ENCODE results near the gene ZNF496. TPM values are rescaled to one million over a fixed set of nuclear protein-coding genes. Genes with fewer than 3 reads are reported as not detected.
A peak's percentile ranks its signal among the peaks of the same experiment; 100 is the strongest.

The ZNF496 gene
- total RNA-seq, 1 experiment from 2014 or later = 66.5 TPM

- Mint-ChIP-seq H3K27me3 (ENCODE audit: low read depth) (no peaks in the 10 kb centered on the region), H3K4me3 (peak overlapping the region in 1 of 2 experiments; percentile 31; a peak in 1 of 5 replicates), H3K4me1 (peaks cover 26 to 30% of the 10 kb centered on the region in 2 experiments), H3K9me3 (no peaks in the 10 kb centered on the region), H3K27ac (peak overlapping the region in 2 of 3 experiments; percentile 35 to 82; a peak in 3 of 7 replicates), H3K36me3 (ENCODE audit: insufficient read depth in 1 of 3, low read depth in 3 of 3) (peaks cover 57 to 91% (median 88%) of the 10 kb centered on the region in 3 experiments)
- Histone ChIP-seq H3K18ac (ENCODE audit: insufficient read length, low read depth, low read length) (no peak overlapping the region), H3K79me1 (ENCODE audit: insufficient read depth, low read depth, low read length, poor library complexity, severe bottlenecking) (peaks cover 3% of the 10 kb centered on the region), H4K20me1 (ENCODE audit: control insufficient read depth, insufficient read depth, insufficient read length) (no peaks in the 10 kb centered on the region), H3K27ac (ENCODE audit: insufficient read length, low read depth, low read length) (no peak overlapping the region), H3K27me3 (ENCODE audit: insufficient read depth, low read length) (no peaks in the 10 kb centered on the region), H2AK5ac (ENCODE audit: insufficient read length, low read length) (no peak overlapping the region), H4K91ac (ENCODE audit: insufficient read length, low read depth, low read length) (no peak overlapping the region), H3K9me3 (ENCODE audit: control insufficient read depth, low read depth, low read length) (no peaks in the 10 kb centered on the region), H2BK15ac (ENCODE audit: low read depth, low read length) (no peak overlapping the region), H2BK120ac (ENCODE audit: low read depth, low read length, poor library complexity, severe bottlenecking) (no peak overlapping the region), H4K5ac (ENCODE audit: insufficient read length, low read depth, low read length) (no peak overlapping the region), H2BK12ac (ENCODE audit: insufficient read length, low read depth, low read length) (no peak overlapping the region), H4K8ac (replicated peaks; ENCODE audit: insufficient read length, low read depth, low read length) (no peak overlapping the region), H3K4me2 (ENCODE audit: insufficient read depth, insufficient read length, low read length) (no peak overlapping the region), H3K4ac (ENCODE audit: low read depth, low read length) (no peak overlapping the region), H3K14ac (ENCODE audit: insufficient read depth, low read length) (no peak overlapping the region), H2BK20ac (ENCODE audit: low read depth, low read length, poor library complexity, severe bottlenecking) (no peak overlapping the region), H3K4me1 (ENCODE audit: insufficient read depth, low read length) (peaks cover 4% of the 10 kb centered on the region; the same call in 1 of the 2 replicates), H2AFZ (ENCODE audit: low read length) (no peak overlapping the region), H3K23me2 (ENCODE audit: insufficient read length, low read depth, low read length, poor library complexity, severe bottlenecking) (no peaks in the 10 kb centered on the region), H3T11ph (ENCODE audit: low read length) (no peak overlapping the region), H3K56ac (ENCODE audit: insufficient read length, low read depth, low read length) (no peak overlapping the region), H3K23ac (ENCODE audit: insufficient read length, low read depth, low read length) (no peak overlapping the region), H3K79me2 (ENCODE audit: insufficient read depth, low read length) (no peaks in the 10 kb centered on the region), H3K9ac (ENCODE audit: extremely low read depth, insufficient read length, low read length) (no peak overlapping the region), H2BK5ac (ENCODE audit: insufficient read length, low read length) (no peak overlapping the region)
- no peak for TF ChIP-seq CTCF (conservative IDR thresholded peaks at IDR 0.05)
- DNase-seq = no peak
- WGBS (ENCODE audit: extremely low coverage, insufficient read length, low lambda C conversion rate) = no CpG with 5 or more reads among the region's 2 CpGs
Measured at GRCh38 chr1:247324923-247325322, 6.7 kb downstream of the ZNF496 start.

All from H9 (cell line).